Astrocyte (in vitro differentiated cells and primary cell): ENCODE measurements around the gene MEGF8. TPM values are rescaled to one million over a fixed set of nuclear protein-coding genes. Genes with fewer than 3 reads are reported as not detected.

Experiments used
- DNase-seq: peaks from one replicate; pipeline ENCODE4 v3.0.0-alpha.2; 2010; ENCODE audit warnings: low read depth
- FAIRE-seq: peaks from 2 replicates; lab custom pipeline; 2011; peaks lifted over from hg19 to GRCh38; lab: Jason Lieb, UNC
- H2AFZ ChIP-seq: 2 replicates; pipeline ENCODE4 v1.6.0; 2012; ENCODE audit warnings: low read depth, low read length, inconsistent platforms
- H3K27ac ChIP-seq: 2 replicates; pipeline ENCODE4 v1.5.1; 2011; ENCODE audit warnings: low read depth, low read length, inconsistent platforms
- H3K27me3 ChIP-seq: 2 replicates; pipeline ENCODE4 v1.6.0; 2011; ENCODE audit warnings: low read length, inconsistent platforms; ENCODE audit not compliant: insufficient read depth
- H3K36me3 ChIP-seq: 2 replicates; pipeline ENCODE4 v1.5.1; 2011; ENCODE audit warnings: low read length, inconsistent platforms; ENCODE audit not compliant: insufficient read depth
- H3K4me1 ChIP-seq: 2 replicates; pipeline ENCODE4 v1.5.1; 2011; ENCODE audit warnings: low read length, inconsistent platforms; ENCODE audit not compliant: insufficient read depth
- H3K4me2 ChIP-seq: 2 replicates; pipeline ENCODE4 v1.6.0; 2012; ENCODE audit warnings: low read length, inconsistent platforms
- H3K4me3 ChIP-seq: 2 replicates; pipeline ENCODE4 v1.5.1; 2011; ENCODE audit warnings: low read depth, mild to moderate bottlenecking, low read length, inconsistent platforms; ENCODE audit not compliant: insufficient read depth
- H3K79me2 ChIP-seq: 2 replicates; pipeline ENCODE4 v1.6.0; 2012; ENCODE audit warnings: mild to moderate bottlenecking, low read length, inconsistent platforms; ENCODE audit not compliant: insufficient read depth
- H3K9ac ChIP-seq: 2 replicates; pipeline ENCODE4 v1.6.0; 2012; ENCODE audit warnings: mild to moderate bottlenecking, low read length, inconsistent platforms
- H3K9me3 ChIP-seq: 2 replicates; pipeline ENCODE4 v1.5.1; 2012; ENCODE audit warnings: low read depth, mild to moderate bottlenecking, low read length, inconsistent platforms; ENCODE audit not compliant: insufficient read depth
- H4K20me1 ChIP-seq: 2 replicates; pipeline ENCODE4 v1.6.0; 2012; ENCODE audit warnings: low read length, inconsistent platforms; ENCODE audit not compliant: insufficient read depth
- H3K27ac Mint-ChIP-seq: one replicate; pipeline ENCODE4 v1.8.0; 2021; ENCODE audit warnings: mild to moderate bottlenecking, mixed read lengths; ENCODE audit not compliant: unreplicated experiment
- H3K27me3 Mint-ChIP-seq: one replicate; pipeline ENCODE4 v1.8.0; 2021; ENCODE audit warnings: low read depth, mixed read lengths; ENCODE audit not compliant: unreplicated experiment
- H3K36me3 Mint-ChIP-seq: one replicate; pipeline ENCODE4 v1.8.0; 2021; ENCODE audit warnings: low read depth, mixed read lengths; ENCODE audit not compliant: unreplicated experiment
- H3K4me1 Mint-ChIP-seq: one replicate; pipeline ENCODE4 v1.8.0; 2021; ENCODE audit warnings: low read depth, mixed read lengths; ENCODE audit not compliant: unreplicated experiment
- H3K4me3 Mint-ChIP-seq: one replicate; pipeline ENCODE4 v1.8.0; 2021; ENCODE audit warnings: mild to moderate bottlenecking, moderate library complexity, mixed read lengths; ENCODE audit not compliant: unreplicated experiment
- H3K9me3 Mint-ChIP-seq: one replicate; pipeline ENCODE4 v1.8.0; 2021; ENCODE audit warnings: mild to moderate bottlenecking, mixed read lengths; ENCODE audit not compliant: unreplicated experiment
- EZH2 ChIP-seq: IDR thresholded peaks from 2 replicates; pipeline ENCODE4 v1.6.1; 2012; ENCODE audit warnings: mild to moderate bottlenecking, low read length, inconsistent platforms; ENCODE audit not compliant: insufficient read depth
- total RNA-seq: library from RNA; stranded (reverse); gene quantifications from 2 replicates; pipeline ENCODE4 v1.2.1, GENCODE V29; 2021
- TF ChIP-seq, protein P1 (sequence below): IDR thresholded peaks from 2 replicates; pipeline ENCODE4 v1.5.1; 2011; ENCODE audit warnings: low read depth, mild to moderate bottlenecking, inconsistent platforms, low read length, moderate library complexity; ENCODE audit not compliant: insufficient read depth

Gene MEGF8
- total RNA-seq, 1 donor from 2014 or later: 42.0 TPM

GRCh38 chr19:42403586-42403985, 78.2 kb downstream of the MEGF8 start:
- Histone ChIP-seq H3K4me3 (no peak overlapping the region), H3K9ac (no peak overlapping the region), H3K79me2 (no peaks in the 10 kb centered on the region), H3K4me1 (peaks cover 7% of the 10 kb centered on the region), H3K36me3 (no peaks in the 10 kb centered on the region), H3K9me3 (no peaks in the 10 kb centered on the region), H3K27me3 (no peaks in the 10 kb centered on the region), H2AFZ (no peak overlapping the region), H3K4me2 (no peak overlapping the region), H4K20me1 (peaks cover 14% of the 10 kb centered on the region), H3K27ac (no peak overlapping the region)
- TF ChIP-seq, protein P1, sequence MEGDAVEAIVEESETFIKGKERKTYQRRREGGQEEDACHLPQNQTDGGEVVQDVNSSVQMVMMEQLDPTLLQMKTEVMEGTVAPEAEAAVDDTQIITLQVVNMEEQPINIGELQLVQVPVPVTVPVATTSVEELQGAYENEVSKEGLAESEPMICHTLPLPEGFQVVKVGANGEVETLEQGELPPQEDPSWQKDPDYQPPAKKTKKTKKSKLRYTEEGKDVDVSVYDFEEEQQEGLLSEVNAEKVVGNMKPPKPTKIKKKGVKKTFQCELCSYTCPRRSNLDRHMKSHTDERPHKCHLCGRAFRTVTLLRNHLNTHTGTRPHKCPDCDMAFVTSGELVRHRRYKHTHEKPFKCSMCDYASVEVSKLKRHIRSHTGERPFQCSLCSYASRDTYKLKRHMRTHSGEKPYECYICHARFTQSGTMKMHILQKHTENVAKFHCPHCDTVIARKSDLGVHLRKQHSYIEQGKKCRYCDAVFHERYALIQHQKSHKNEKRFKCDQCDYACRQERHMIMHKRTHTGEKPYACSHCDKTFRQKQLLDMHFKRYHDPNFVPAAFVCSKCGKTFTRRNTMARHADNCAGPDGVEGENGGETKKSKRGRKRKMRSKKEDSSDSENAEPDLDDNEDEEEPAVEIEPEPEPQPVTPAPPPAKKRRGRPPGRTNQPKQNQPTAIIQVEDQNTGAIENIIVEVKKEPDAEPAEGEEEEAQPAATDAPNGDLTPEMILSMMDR: no peak
- TF ChIP-seq EZH2: no peak
- Mint-ChIP-seq H3K27me3 (peaks cover 2% of the 10 kb centered on the region), H3K4me1 (peaks cover 9% of the 10 kb centered on the region), H3K9me3 (no peaks in the 10 kb centered on the region), H3K36me3 (peaks cover 4% of the 10 kb centered on the region), H3K27ac (no peak overlapping the region), H3K4me3 (no peak overlapping the region)
- DNase-seq: no peak
- FAIRE-seq: no peak

- H3K4me2 ChIP-seq: no peak overlapping the region
- Mint-ChIP-seq H3K4me1 (peaks cover 15% of the 10 kb centered on the region), H3K9me3 (no peaks in the 10 kb centered on the region), H3K27me3 (peaks cover 4% of the 10 kb centered on the region), H3K4me3 (no peak overlapping the region), H3K27ac (no peak overlapping the region), H3K36me3 (peaks cover 3% of the 10 kb centered on the region)
- no peaks in the 10 kb centered on the region for H3K9me3 ChIP-seq
- peaks cover 7% of the 10 kb centered on the region for H3K4me1 ChIP-seq
- no peak for FAIRE-seq
- no peaks in the 10 kb centered on the region for H3K27me3 ChIP-seq
- H3K27ac ChIP-seq: no peak overlapping the region
- no peaks in the 10 kb centered on the region for H3K79me2 ChIP-seq
- no peak for DNase-seq
- H3K9ac ChIP-seq: no peak overlapping the region
- H3K4me3 ChIP-seq: no peak overlapping the region
- no peaks in the 10 kb centered on the region for H3K36me3 ChIP-seq
- no peak for TF ChIP-seq EZH2
- TF ChIP-seq, protein P1: no peak
- peaks cover 10% of the 10 kb centered on the region for H4K20me1 ChIP-seq
- H2AFZ ChIP-seq: no peak overlapping the region
These were observed 80.7 kb downstream of the MEGF8 start for GRCh38 chr19:42406111-42406510.

DNA sequence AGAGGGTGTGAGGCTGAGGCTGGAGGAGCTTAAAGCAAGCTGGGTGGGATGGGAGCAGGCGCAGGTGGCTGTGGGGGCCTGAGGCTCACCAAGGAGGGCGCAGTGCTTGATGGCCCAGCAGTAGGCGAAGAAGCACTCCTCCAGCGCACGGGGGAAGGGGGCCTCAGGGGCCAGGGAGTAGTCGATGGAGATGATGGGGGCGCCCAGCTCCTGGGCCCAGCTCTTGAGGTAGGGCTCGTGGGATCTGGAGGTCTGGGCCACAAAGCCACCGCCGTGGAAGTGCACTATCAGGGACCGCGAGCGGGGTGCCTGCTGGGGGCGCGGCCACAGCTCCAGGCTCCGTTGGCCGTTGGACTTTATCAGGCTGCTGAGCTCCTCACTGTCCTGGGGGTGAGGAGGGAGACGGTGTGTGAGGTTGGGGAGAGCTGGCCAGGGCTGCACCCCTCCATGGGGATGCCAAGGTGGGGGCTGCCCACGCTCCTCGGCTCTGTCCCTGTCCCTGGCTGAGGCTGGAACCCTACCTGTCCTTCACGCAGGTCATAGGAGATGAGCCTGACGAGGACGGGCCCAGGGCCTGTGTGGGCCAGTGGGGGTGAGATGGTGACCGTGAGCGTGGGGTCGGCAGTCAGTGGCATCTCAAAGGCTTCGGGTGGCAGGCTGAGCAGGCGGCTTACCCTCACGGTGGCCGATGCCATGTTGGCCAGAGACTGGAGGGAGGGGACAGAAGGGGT, 81.8 kb downstream of the MEGF8 start:
- peaks cover 15% of the 10 kb centered on the region for H3K4me1 Mint-ChIP-seq

More for the DNA sequence above, 81.8 kb downstream of the MEGF8 start:
- Histone ChIP-seq H3K79me2 (no peaks in the 10 kb centered on the region), H3K27me3 (no peaks in the 10 kb centered on the region), H3K27ac (no peak overlapping the region), H3K36me3 (no peaks in the 10 kb centered on the region), H3K4me3 (no peak overlapping the region), H3K9me3 (no peaks in the 10 kb centered on the region), H3K4me1 (peaks cover 7% of the 10 kb centered on the region), H3K4me2 (no peak overlapping the region), H3K9ac (no peak overlapping the region), H4K20me1 (peaks cover 17% of the 10 kb centered on the region), H2AFZ (no peak overlapping the region)
- H3K36me3 Mint-ChIP-seq: peaks cover 3% of the 10 kb centered on the region
- no peak for TF ChIP-seq EZH2
- TF ChIP-seq, protein P1: no peak
- no peak overlapping the region for H3K27ac Mint-ChIP-seq
- H3K4me3 Mint-ChIP-seq: no peak overlapping the region
- DNase-seq: no peak
- peaks cover 14% of the 10 kb centered on the region for H3K27me3 Mint-ChIP-seq
- no peak for FAIRE-seq
- H3K9me3 Mint-ChIP-seq: no peaks in the 10 kb centered on the region
